Airway epithelial cell (primary cell): ENCODE results near the gene FBXL19. TPM values are rescaled to one million over a fixed set of nuclear protein-coding genes. Genes with fewer than 3 reads are reported as not detected.

ENCODE experiments used
- total RNA-seq: library from RNA; depleted of rRNA; stranded (reverse); fragments of >200 nt; gene quantifications from 2 replicates; pipeline ENCODE4 v1.2.3, GENCODE V29; 2015

FBXL19 gene
- total RNA-seq, result 38.2 and 39.7 TPM in 2 replicates

GRCh38 chr16:30923554-30924075, at the start of gene FBXL19:
TSS of gene FBXL19 (plus strand) at chr16:30923572. CDS start at chr16:30925755, 2,183 bp downstream.

GRCh38 chr16:30893744-30894539, 29.4 kb upstream of the FBXL19 start, which contains the start of gene BCL7C:
TSS of gene BCL7C (minus strand) at chr16:30894077. CDS start at chr16:30893944, 133 bp downstream.

GRCh38 chr16:30896261-30896888, 27.0 kb upstream of the FBXL19 start, which contains the start of gene CTF1:
TSS of gene CTF1 (plus strand) at chr16:30896614. CDS start at chr16:30896644, 30 bp downstream.

GRCh38 chr16:30948667-30949649, 25.6 kb downstream of the FBXL19 start, which contains the start of gene ORAI3:
TSS of gene ORAI3 (plus strand) at chr16:30949068. CDS start at chr16:30949290, 222 bp downstream.

GRCh38 chr16:30957456-30958174, 34.2 kb downstream of the FBXL19 start, which contains the start of gene SETD1A:
TSS of gene SETD1A (plus strand) at chr16:30957754. CDS start at chr16:30958732, 978 bp downstream.

GRCh38 chr16:30984669-30985400, 61.5 kb downstream of the FBXL19 start, which contains the start of gene HSD3B7:
TSS of gene HSD3B7 (plus strand) at chr16:30985207. CDS start at chr16:30985659, 452 bp downstream.

Other genes starting within 250 kb of the FBXL19 start
- gene SRCAP, start 224.4 kb upstream of the FBXL19 start, total RNA-seq, result 7.4 and 12.9 TPM in 2 replicates
- gene PHKG2, start 175.1 kb upstream of the FBXL19 start, total RNA-seq, result 17.9 and 19.8 TPM in 2 replicates
- 1.7 and 3.0 TPM in 2 replicates for gene CFAP119, start 161.5 kb upstream of the FBXL19 start, total RNA-seq
- gene RNF40, start 161.2 kb upstream of the FBXL19 start, total RNA-seq, result 66.8 and 76.7 TPM in 2 replicates
- 9.9 and 14.6 TPM in 2 replicates for gene ZNF629, start 136.4 kb upstream of the FBXL19 start, total RNA-seq
- gene BCL7C, start 29.5 kb upstream of the FBXL19 start, total RNA-seq, result 49.9 and 56.1 TPM in 2 replicates
- gene CTF1, start 27.0 kb upstream of the FBXL19 start, total RNA-seq, result 1.6 and 2.5 TPM in 2 replicates
- 22.2 and 30.5 TPM in 2 replicates for gene ORAI3, start 25.5 kb downstream of the FBXL19 start, total RNA-seq
- gene SETD1A, start 34.2 kb downstream of the FBXL19 start, total RNA-seq, result 3.4 and 4.6 TPM in 2 replicates
- 8.8 and 10.4 TPM in 2 replicates for gene HSD3B7, start 61.6 kb downstream of the FBXL19 start, total RNA-seq
- gene STX1B, start 87.1 kb downstream of the FBXL19 start, total RNA-seq, result 0.05 and 1.1 TPM in 2 replicates
- gene STX4, start 110.0 kb downstream of the FBXL19 start, total RNA-seq, result 19.9 and 21.9 TPM in 2 replicates
- gene ZNF668, start 150.7 kb downstream of the FBXL19 start, total RNA-seq, result 12.2 and 32.0 TPM in 2 replicates
- 11.4 and 13.9 TPM in 2 replicates for gene ZNF646, start 150.8 kb downstream of the FBXL19 start, total RNA-seq
- gene PRSS53, start 165.4 kb downstream of the FBXL19 start, total RNA-seq, result 0.65 and 0.78 TPM in 2 replicates
- gene VKORC1, start 171.2 kb downstream of the FBXL19 start, total RNA-seq, result 86.5 and 89.8 TPM in 2 replicates
- gene BCKDK, start 184.8 kb downstream of the FBXL19 start, total RNA-seq, result 60.4 and 70.8 TPM in 2 replicates
- 16.9 and 30.6 TPM in 2 replicates for gene KAT8, start 194.1 kb downstream of the FBXL19 start, total RNA-seq
- gene PRSS8, start 212.2 kb downstream of the FBXL19 start, total RNA-seq, result 80.0 and 81.1 TPM in 2 replicates
- gene PRSS36, start 226.5 kb downstream of the FBXL19 start, total RNA-seq, result 0.07 TPM in 1 of 2 replicates, not detected in the other